Ecto neural progenitor cell (in vitro differentiated cells): ENCODE results near the gene LEKR1.

Source experiments
- DNase-seq: peaks from one replicate; pipeline ENCODE4 v3.0.0-alpha.2; 2018; ENCODE audit warnings: low spot score

LEKR1 gene

GRCh38 chr3:157059181-157059580 is 233.0 kb downstream of the LEKR1 start:
- DNase-seq, result no peak

- DNase-seq, result no peak
These were observed 233.5 kb downstream of the LEKR1 start for GRCh38 chr3:157059661-157060060.

GRCh38 chr3:157061265-157061664 is 235.1 kb downstream of the LEKR1 start:
- DNase-seq, result no peak

GRCh38 chr3:157063469-157063868 is 237.3 kb downstream of the LEKR1 start:
- no peak for DNase-seq

- DNase-seq, result no peak
These were observed 237.8 kb downstream of the LEKR1 start for GRCh38 chr3:157063926-157064325.

GRCh38 chr3:157064402-157064801 is 238.2 kb downstream of the LEKR1 start:
- DNase-seq, result no peak

GRCh38 chr3:157065201-157065600 is 239.0 kb downstream of the LEKR1 start:
- no peak for DNase-seq

GRCh38 chr3:157066335-157067098 is 240.4 kb downstream of the LEKR1 start:
- DNase-seq, result no peak

GRCh38 chr3:157067114-157067513 is 241.0 kb downstream of the LEKR1 start:
- DNase-seq, result no peak

- DNase-seq, result no peak
These were observed 243.3 kb downstream of the LEKR1 start for GRCh38 chr3:157069406-157069805.

- no peak for DNase-seq
These were observed 243.9 kb downstream of the LEKR1 start for GRCh38 chr3:157069846-157070677.

- DNase-seq, result no peak
These were observed 244.5 kb downstream of the LEKR1 start for GRCh38 chr3:157070678-157070999.

GRCh38 chr3:157071744-157072525 is 245.8 kb downstream of the LEKR1 start:
- no peak for DNase-seq

- no peak for DNase-seq
These were observed 247.7 kb downstream of the LEKR1 start for GRCh38 chr3:157073810-157074209.

- no peak for DNase-seq
These were observed 248.3 kb downstream of the LEKR1 start for GRCh38 chr3:157074490-157074889.

- DNase-seq, result no peak
These were observed 248.8 kb downstream of the LEKR1 start for GRCh38 chr3:157074981-157075380.

GRCh38 chr3:157075693-157076420 is 249.7 kb downstream of the LEKR1 start:
- DNase-seq, result no peak

- peak; percentile 40 for DNase-seq
These were observed 251.4 kb downstream of the LEKR1 start for GRCh38 chr3:157077565-157077991.

GRCh38 chr3:157078131-157078810 is 252.1 kb downstream of the LEKR1 start:
- DNase-seq, result peak; percentile 39

- no peak for DNase-seq
These were observed 252.6 kb downstream of the LEKR1 start for GRCh38 chr3:157078811-157079185.

- peak; percentile 45 for DNase-seq
These were observed 253.7 kb downstream of the LEKR1 start for GRCh38 chr3:157079676-157080369.
